ENCODE data around the gene VASH1. TPM values are rescaled to one million over a fixed set of nuclear protein-coding genes. Genes with fewer than 3 reads are reported as not detected.

The VASH1 gene
- polyA plus RNA-seq, 2 of the 4 experiments (the other 2 are of a cell fraction), result 2.1 to 6.0 TPM

DNA sequence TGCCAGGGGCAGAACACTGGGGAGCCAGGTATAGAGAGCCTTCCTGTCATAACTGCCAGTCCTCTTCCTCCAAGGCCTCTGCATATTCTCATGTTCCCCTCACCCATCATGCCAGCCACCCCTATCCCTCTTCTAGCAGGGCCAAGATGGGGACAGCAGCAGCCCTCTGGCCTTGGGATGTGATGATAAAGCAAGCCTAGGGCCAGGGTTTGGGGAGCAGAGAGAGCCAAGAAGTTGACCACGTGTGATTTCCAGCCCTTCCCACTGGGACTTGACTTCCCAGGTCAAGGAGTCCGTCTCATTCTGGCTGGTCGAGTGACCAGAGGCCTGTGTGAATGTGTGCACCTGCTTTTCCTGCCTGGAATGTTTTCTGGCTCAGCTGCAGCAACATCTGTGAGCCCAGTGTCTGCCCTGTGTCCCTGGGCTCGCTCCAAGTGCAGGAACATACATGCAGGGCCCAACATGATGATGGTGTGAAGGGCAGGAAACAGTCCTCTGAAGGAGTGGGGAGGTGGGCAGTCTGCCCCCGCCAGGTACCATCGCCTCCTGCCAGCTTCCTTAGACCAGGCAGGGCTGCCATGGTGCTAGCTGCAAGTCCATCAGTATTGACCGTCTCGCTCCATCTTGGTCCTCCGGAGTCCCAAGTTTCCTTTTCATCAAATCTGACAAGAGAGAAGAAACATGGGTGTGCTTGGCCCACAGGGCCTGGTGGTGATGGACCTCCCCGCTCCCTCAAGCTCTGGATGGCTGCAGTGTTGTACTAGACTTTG is 21.0 kb downstream of the VASH1 start:
- 82% methylated on average over 10 of the region's 10 CpGs for WGBS (ENCODE audit: missing lambda C conversion rate)
- no peak for ATAC-seq
- DNase-seq (ENCODE audit: low read depth in 1 of 2, low spot score in 1 of 2), result no peak
- no peak for FAIRE-seq
- POLR2A ChIA-PET, result no interaction called here
- TF ChIP-seq ZNF302 (CRISPR knock-in tag; IDR thresholded peaks at IDR 0.05), result no peak
- no peak for TF ChIP-seq ELK1 (IDR thresholded peaks at IDR 0.05; ENCODE audit: low read depth, low read length)
- TF ChIP-seq, protein P1, sequence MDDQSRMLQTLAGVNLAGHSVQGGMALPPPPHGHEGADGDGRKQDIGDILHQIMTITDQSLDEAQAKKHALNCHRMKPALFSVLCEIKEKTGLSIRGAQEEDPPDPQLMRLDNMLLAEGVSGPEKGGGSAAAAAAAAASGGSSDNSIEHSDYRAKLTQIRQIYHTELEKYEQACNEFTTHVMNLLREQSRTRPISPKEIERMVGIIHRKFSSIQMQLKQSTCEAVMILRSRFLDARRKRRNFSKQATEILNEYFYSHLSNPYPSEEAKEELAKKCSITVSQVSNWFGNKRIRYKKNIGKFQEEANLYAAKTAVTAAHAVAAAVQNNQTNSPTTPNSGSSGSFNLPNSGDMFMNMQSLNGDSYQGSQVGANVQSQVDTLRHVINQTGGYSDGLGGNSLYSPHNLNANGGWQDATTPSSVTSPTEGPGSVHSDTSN (IDR thresholded peaks at IDR 0.05), result no peak
- no peak for TF ChIP-seq REST (IDR thresholded peaks at IDR 0.05)
- TF ChIP-seq, protein P2, sequence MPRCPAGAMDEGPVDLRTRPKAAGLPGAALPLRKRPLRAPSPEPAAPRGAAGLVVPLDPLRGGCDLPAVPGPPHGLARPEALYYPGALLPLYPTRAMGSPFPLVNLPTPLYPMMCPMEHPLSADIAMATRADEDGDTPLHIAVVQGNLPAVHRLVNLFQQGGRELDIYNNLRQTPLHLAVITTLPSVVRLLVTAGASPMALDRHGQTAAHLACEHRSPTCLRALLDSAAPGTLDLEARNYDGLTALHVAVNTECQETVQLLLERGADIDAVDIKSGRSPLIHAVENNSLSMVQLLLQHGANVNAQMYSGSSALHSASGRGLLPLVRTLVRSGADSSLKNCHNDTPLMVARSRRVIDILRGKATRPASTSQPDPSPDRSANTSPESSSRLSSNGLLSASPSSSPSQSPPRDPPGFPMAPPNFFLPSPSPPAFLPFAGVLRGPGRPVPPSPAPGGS (IDR thresholded peaks at IDR 0.05), result no peak
- TF ChIP-seq MAZ (IDR thresholded peaks at IDR 0.05; ENCODE audit: borderline replicate concordance, low read depth, low read length), result no peak
- no peak for TF ChIP-seq BHLHE40 (IDR thresholded peaks at IDR 0.05; ENCODE audit: low read depth, low read length)
- no peak for TF ChIP-seq HDAC2 (IDR thresholded peaks at IDR 0.05)
- no peak for TF ChIP-seq SREBF2 (IDR thresholded peaks at IDR 0.05)
- TF ChIP-seq EHMT2 (IDR thresholded peaks at IDR 0.05; ENCODE audit: low read depth), result no peak
- CTCF ChIA-PET, result interaction anchor here (0.9 to 7.9 kb wide), 3 partner anchors 17 to 90 kb away, joined by 3 to 87 read pairs (median 6); no protein-coding TSS in a partner anchor
- Histone ChIP-seq H3K4me3 (no peak overlapping the region), H3K4me2 (no peak overlapping the region), H3K4me1 (no peaks in the 10 kb centered on the region), H3K27ac (no peak overlapping the region), H3K9me3 (no peaks in the 10 kb centered on the region)

DNA sequence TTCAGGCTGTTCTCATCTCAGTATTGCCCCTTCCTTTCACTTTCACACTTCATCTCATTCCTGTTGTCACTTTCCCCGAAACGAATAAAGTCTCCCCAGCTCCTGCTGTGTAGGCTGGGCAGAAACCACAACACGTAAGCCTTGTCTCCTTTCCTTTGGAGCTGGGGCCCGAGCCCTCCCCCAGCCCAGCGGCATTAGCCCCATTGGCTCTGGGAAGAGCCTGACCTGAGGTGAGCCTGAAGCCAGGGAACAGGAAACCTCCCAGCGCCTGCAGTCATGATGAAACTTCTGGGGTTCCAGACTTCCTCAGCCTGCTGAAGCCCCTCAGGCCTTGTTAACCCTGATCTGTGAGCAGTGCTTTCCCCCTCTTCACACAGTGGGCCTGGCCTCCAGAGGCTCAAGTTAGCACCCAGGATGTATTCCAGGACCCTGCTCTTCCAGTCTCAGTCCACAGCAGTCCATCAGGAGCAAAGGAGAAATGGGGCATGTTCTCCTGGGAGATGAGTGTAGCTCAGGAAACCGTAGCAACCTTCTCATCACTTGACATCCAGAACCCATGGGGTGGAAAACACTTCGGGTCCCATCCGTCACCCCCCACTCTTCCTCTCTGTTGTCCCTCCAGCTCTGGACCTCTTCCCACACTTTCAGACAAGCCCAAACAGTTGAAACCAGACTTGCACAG is 21.8 kb downstream of the VASH1 start:
- ChIA-PET CTCF (interaction anchor here (0.9 to 7.9 kb wide), 7 partner anchors 7 to 72 kb away, joined by 3 to 87 read pairs (median 17); partner anchors contain the start of genes ANGEL1 and VASH1), POLR2A (no interaction called here)

More for the DNA sequence above, 21.8 kb downstream of the VASH1 start:
- no peak overlapping the region for H3K4me3 ChIP-seq
- FAIRE-seq (no peak), ATAC-seq (no peak), DNase-seq (ENCODE audit: low read depth in 1 of 2, low spot score in 1 of 2) (no peak)
- TF ChIP-seq EHMT2 (IDR thresholded peaks at IDR 0.05; ENCODE audit: low read depth), result no peak
- TF ChIP-seq, protein P1 (IDR thresholded peaks at IDR 0.05), result no peak
- no peak for TF ChIP-seq SREBF2 (IDR thresholded peaks at IDR 0.05)
- TF ChIP-seq ZNF302 (CRISPR knock-in tag; IDR thresholded peaks at IDR 0.05), result no peak
- TF ChIP-seq, protein P3, sequence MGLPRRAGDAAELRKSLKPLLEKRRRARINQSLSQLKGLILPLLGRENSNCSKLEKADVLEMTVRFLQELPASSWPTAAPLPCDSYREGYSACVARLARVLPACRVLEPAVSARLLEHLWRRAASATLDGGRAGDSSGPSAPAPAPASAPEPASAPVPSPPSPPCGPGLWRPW (IDR thresholded peaks at IDR 0.05), result no peak
- TF ChIP-seq RCOR1 (IDR thresholded peaks at IDR 0.05; ENCODE audit: low read depth, low read length), result no peak
- TF ChIP-seq CBX2 (IDR thresholded peaks at IDR 0.05; ENCODE audit: borderline replicate concordance, low read depth), result no peak
- H3K4me2 ChIP-seq, result no peak overlapping the region
- no peak overlapping the region for H3K27ac ChIP-seq
- H3K9me3 ChIP-seq, result no peaks in the 10 kb centered on the region
- WGBS (ENCODE audit: missing lambda C conversion rate), result 76% methylated on average over 8 of the region's 9 CpGs
- H3K4me1 ChIP-seq, result no peaks in the 10 kb centered on the region
